Panc1 (cell line): ENCODE results near the gene USP24. TPM values are rescaled to one million over a fixed set of nuclear protein-coding genes. Genes with fewer than 3 reads are reported as not detected.

ENCODE experiments used
- ATAC-seq: fragments of 200-7000 bp; cut with Tn5 transposase; 2 replicates; pipeline ENCODE4 v1.9.1; 2020; ENCODE audit warnings: mild to moderate bottlenecking, moderate library complexity
- BruUV-seq: library from RNA; stranded (reverse); fragments of 400-500 nt; replicated peaks from 2 replicates; lab custom pipeline; 2021; lab: Mats Ljungman, UMichigan
- CTCF ChIA-PET: fragments of 300-600 bp; sonication (Branson Sonifier 250); formaldehyde crosslinking; loops from one replicate; lab custom pipeline; 2022; ENCODE audit warnings: antibody characterized with exemption; lab: Charles Lee
- POLR2A ChIA-PET: fragments of 300-600 bp; sonication (Branson Sonifier 250); formaldehyde crosslinking; loops from one replicate; lab custom pipeline; 2022; ENCODE audit warnings: antibody characterized with exemption; lab: Charles Lee
- DNase-seq: peaks from one replicate; pipeline ENCODE4 v3.0.0-alpha.2; 2010; ENCODE audit warnings: low read depth, low spot score
- H3K27ac ChIP-seq: 2 replicates; pipeline ENCODE4 v1.5.1; 2011; ENCODE audit warnings: mild to moderate bottlenecking, low read length, inconsistent platforms
- H3K27me3 ChIP-seq: fragments of 200-500 bp; sonication (Bioruptor generic); 2 replicates; pipeline ENCODE4 v1.6.0; 2014; ENCODE audit warnings: low read length, inconsistent platforms; ENCODE audit not compliant: control insufficient read depth, insufficient read depth
- H3K36me3 ChIP-seq: fragments of 200-500 bp; sonication (Bioruptor generic); 2 replicates; pipeline ENCODE4 v1.5.1; 2014; ENCODE audit warnings: inconsistent platforms, mild to moderate bottlenecking, low read length, moderate library complexity; ENCODE audit not compliant: control insufficient read depth, insufficient read depth
- H3K4me1 ChIP-seq: 2 replicates; pipeline ENCODE4 v1.5.1; 2011; ENCODE audit warnings: inconsistent platforms, mild to moderate bottlenecking, low read length, moderate library complexity; ENCODE audit not compliant: control insufficient read depth, insufficient read depth
- H3K4me3 ChIP-seq, 2 experiments: 2 replicates each; pipeline ENCODE4 v1.5.1; 2011 to 2012; ENCODE audit warnings: low read depth in 2 of 2, low read length in 2 of 2, mild to moderate bottlenecking in 2 of 2, inconsistent platforms in 1 of 2, moderate library complexity in 1 of 2
- H3K9me3 ChIP-seq: fragments of 200-500 bp; sonication (Bioruptor generic); 2 replicates; pipeline ENCODE4 v1.5.1; 2014; ENCODE audit warnings: low read depth, mild to moderate bottlenecking, inconsistent platforms, low read length, moderate library complexity; ENCODE audit not compliant: control insufficient read depth, insufficient read depth
- CTCF ChIP-seq: fragments of 450-650 bp; IDR thresholded peaks from 2 replicates; pipeline ENCODE4 v1.5.1; 2017; ENCODE audit warnings: mild to moderate bottlenecking
- POLR2AphosphoS5 ChIP-seq: IDR thresholded peaks from 2 replicates; pipeline ENCODE4 v1.6.1; 2012; ENCODE audit warnings: mild to moderate bottlenecking, low read depth, low read length, moderate library complexity
- REST ChIP-seq, 2 experiments: IDR thresholded peaks; 2 replicates each; pipeline ENCODE4 v1.6.1; 2011 to 2012; ENCODE audit warnings: low read depth in 2 of 2, control low read depth in 1 of 2, low read length in 1 of 2, mild to moderate bottlenecking in 1 of 2, moderate library complexity in 1 of 2; ENCODE audit not compliant: insufficient read depth in 1 of 2
- SIN3A ChIP-seq: IDR thresholded peaks from 2 replicates; pipeline ENCODE4 v1.6.1; 2012; ENCODE audit warnings: low read depth, mild to moderate bottlenecking, low read length, moderate library complexity, borderline replicate concordance; ENCODE audit not compliant: insufficient read depth
- TCF7L2 ChIP-seq: IDR thresholded peaks from 2 replicates; pipeline ENCODE4 v1.6.1; 2011; ENCODE audit warnings: mild to moderate bottlenecking, low read depth, low read length, inconsistent platforms
- in situ Hi-C: cut with HindIII; loops from 2 replicates; pipeline ENCODE4 v1.10.0; 2016; ENCODE audit warnings: low sequenced_read_pairs, low pct_unique_long_range_greater_than_20kb
- intact Hi-C: fragments of 100-400 bp; cut with micrococcal nuclease; formaldehyde crosslinking; loops from one replicate; pipeline ENCODE4 v1.10.0; 2022; ENCODE audit not compliant: unreplicated experiment
- total RNA-seq: library from RNA; stranded (reverse); gene quantifications from one replicate; pipeline ENCODE4 v1.2.1, GENCODE V29; 2021; ENCODE audit not compliant: unreplicated experiment

Gene USP24
- total RNA-seq, 1 experiment from 2014 or later = 52.2 TPM

GRCh38 chr1:55067914-55068313 lies 147.2 kb downstream of the USP24 start:
- ATAC-seq = no peak
- no peak for DNase-seq
- Histone ChIP-seq H3K4me1 (peaks cover 14% of the 10 kb centered on the region), H3K27ac (no peak overlapping the region), H3K27me3 (no peaks in the 10 kb centered on the region), H3K4me3 (no peak overlapping the region), H3K9me3 (no peaks in the 10 kb centered on the region), H3K36me3 (peaks cover 29% of the 10 kb centered on the region)
- no TSS peak for BruUV-seq
- TF ChIP-seq POLR2AphosphoS5 (no peak), REST (IDR thresholded peaks at IDR 0.05; ENCODE audit: insufficient read depth in 1 of 2, low read depth in 2 of 2, low read length in 1 of 2) (no peak), TCF7L2 (no peak), CTCF (no peak), SIN3A (no peak)
- in situ Hi-C loops (no loop called here), intact Hi-C loops (no loop called here)
- CTCF ChIA-PET = no interaction called here
- POLR2A ChIA-PET = no interaction called here

DNA sequence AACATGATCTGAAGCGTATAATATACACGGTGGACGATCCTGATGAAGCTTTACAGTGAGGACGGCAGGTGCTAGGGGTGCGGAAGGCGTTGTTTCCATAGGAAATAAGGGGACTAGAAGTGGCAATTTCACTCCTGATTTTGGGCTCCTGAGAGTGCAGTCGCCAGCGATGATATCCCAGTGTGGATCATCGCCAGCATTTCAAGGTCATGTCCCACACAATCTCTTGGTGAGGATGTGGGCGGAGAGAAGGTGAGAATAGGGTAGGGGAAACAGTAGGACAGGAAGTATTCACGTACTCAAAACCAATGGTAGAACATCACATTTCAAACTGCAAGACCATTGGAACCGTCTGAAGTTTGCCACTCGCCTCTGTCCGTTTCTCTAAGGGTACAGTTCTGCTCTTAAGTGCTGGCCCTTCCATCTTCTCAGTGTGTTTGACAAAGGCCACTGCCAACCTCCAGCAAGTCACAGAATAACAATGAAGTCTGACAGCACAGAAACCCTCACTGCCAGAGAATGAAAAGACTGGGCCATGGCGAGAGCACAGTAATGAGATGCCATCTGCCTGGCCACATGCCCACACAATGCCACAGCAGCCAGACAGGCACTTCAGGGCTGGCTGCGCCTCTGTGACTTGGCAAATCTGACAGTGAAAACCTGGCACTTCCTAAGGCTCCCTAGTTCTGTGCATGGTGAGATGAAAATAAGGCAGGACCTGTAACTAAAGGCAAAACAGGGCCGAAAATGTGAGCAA lies 148.0 kb downstream of the USP24 start:
- Histone ChIP-seq H3K36me3 (peaks cover 22% of the 10 kb centered on the region), H3K27me3 (no peaks in the 10 kb centered on the region), H3K27ac (no peak overlapping the region), H3K4me3 (no peak overlapping the region), H3K4me1 (peaks cover 14% of the 10 kb centered on the region), H3K9me3 (no peaks in the 10 kb centered on the region)
- no peak for DNase-seq
- ATAC-seq = no peak
- in situ Hi-C loops (no loop called here), intact Hi-C loops (no loop called here)
- BruUV-seq = no TSS peak
- no peak for TF ChIP-seq TCF7L2
- ChIA-PET POLR2A (no interaction called here), CTCF (no interaction called here)

GRCh38 chr1:55065648-55066047 lies 149.5 kb downstream of the USP24 start:
- Histone ChIP-seq H3K9me3 (no peaks in the 10 kb centered on the region), H3K27ac (no peak overlapping the region), H3K4me1 (peaks cover 14% of the 10 kb centered on the region), H3K27me3 (no peaks in the 10 kb centered on the region), H3K36me3 (peaks cover 14% of the 10 kb centered on the region), H3K4me3 (no peak overlapping the region)
- BruUV-seq = no TSS peak
- DNase-seq = no peak
- TF ChIP-seq TCF7L2 = no peak
- no peak for TF ChIP-seq SIN3A
- no peak for TF ChIP-seq CTCF
- no peak for TF ChIP-seq REST (IDR thresholded peaks at IDR 0.05; ENCODE audit: insufficient read depth in 1 of 2, low read depth in 2 of 2, low read length in 1 of 2)
- TF ChIP-seq POLR2AphosphoS5 = no peak
- POLR2A ChIA-PET = interaction anchor here (0.5 kb wide), 1 partner anchor 186 kb away, joined by 3 read pairs; no protein-coding TSS in a partner anchor
- no peak for ATAC-seq
- intact Hi-C loops = no loop called here
- CTCF ChIA-PET = no interaction called here
- in situ Hi-C loops = no loop called here
